Measurements from ENCODE around the gene POLR2E. TPM values are rescaled to one million over a fixed set of nuclear protein-coding genes. Genes with fewer than 3 reads are reported as not detected.
A peak's percentile ranks its signal among the peaks of the same experiment; 100 is the strongest.

The POLR2E gene
- total and polyA plus RNA-seq, 2 of the 13 experiments (the other 11 are each of a cell fraction or from before 2014, with no cell fraction given), result 140 to 272 TPM

DNA sequence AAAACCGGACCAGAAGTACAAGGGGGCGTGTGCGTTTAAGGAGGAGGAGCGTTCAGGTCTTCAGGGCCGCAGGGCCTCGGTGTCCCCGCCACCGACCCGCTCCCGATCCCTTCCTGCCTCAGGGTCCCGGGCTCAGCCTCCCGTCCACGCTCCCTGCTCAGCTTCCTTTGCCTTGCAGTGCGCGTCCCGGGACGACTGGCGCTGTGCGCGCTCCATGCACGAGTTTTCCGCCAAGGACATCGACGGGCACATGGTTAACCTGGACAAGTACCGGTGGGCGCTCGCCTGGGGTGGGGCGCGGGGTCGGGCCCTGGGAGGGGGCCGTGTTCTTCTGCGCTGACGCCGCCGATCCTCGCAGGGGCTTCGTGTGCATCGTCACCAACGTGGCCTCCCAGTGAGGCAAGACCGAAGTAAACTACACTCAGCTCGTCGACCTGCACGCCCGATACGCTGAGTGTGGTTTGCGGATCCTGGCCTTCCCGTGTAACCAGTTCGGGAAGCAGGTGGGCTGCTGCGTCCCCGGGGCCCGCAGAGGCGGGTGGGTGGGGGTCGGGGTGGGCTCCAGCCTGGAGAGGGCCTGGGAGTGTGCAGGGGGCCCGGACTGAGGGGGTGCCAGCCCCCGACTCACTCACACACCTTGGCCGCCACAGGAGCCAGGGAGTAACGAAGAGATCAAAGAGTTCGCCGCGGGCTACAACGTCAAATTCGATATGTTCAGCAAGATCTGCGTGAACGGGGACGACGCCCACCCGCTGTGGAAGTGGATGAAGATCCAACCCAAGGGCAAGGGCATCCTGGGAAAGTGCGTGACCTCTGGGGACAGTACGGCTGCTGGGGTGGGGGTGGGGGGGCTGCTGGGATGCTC, 10.1 kb upstream of the POLR2E start:
- WGBS (ENCODE audit: low lambda C conversion rate), result 74% methylated on average over 30 of the region's 69 CpGs
- H3K4me1 ChIP-seq (ENCODE audit: insufficient read depth, low read length), result peaks cover 60% of the 10 kb centered on the region
- no peaks in the 10 kb centered on the region for H3K27me3 ChIP-seq (ENCODE audit: control insufficient read depth in 1 of 2, insufficient read depth in 2 of 2, low read length in 2 of 2)
- H3K79me2 ChIP-seq (ENCODE audit: insufficient read depth, low read length), result peaks cover 11% of the 10 kb centered on the region
- ChIA-PET CTCF (ENCODE audit: low intra/inter-chr PET ratio, low total read pairs) (no interaction called here), POLR2A (interaction anchor here (0.6 to 3.4 kb wide), 5 partner anchors 8 to 348 kb away, joined by 3 to 28 read pairs (median 4); partner anchors contain the start of genes ARHGAP45 and SBNO2)
- in situ Hi-C loops (cut with HindIII; ENCODE audit: extremely low pct_ligation_motif_present, low pct_unique_long_range_greater_than_20kb), result no loop called here
- peak overlapping the region; percentile 89 to 92 (median 89); a peak in 5 of 6 replicates for H3K4me3 ChIP-seq (replicated peaks in 1 of 3; ENCODE audit: insufficient read depth in 1 of 3, low read depth in 2 of 3, low read length in 3 of 3)
- TSS peak; percentile 78 for BruUV-seq (replicated peaks)
- no peak overlapping the region for H2AFZ ChIP-seq (ENCODE audit: low read length)
- peak overlapping the region; percentile 98 for H3K9ac ChIP-seq (ENCODE audit: insufficient read depth, low read depth, low read length)
- peak overlapping the region; percentile 85 for H3K4me2 ChIP-seq (ENCODE audit: low read depth, low read length)
- peak overlapping the region; percentile 100 for H3K27ac ChIP-seq (ENCODE audit: extremely low read length, insufficient read depth, low read length)
- no peak for DNase-seq (ENCODE audit: low spot score)
- ATAC-seq, result no peak
- H3K9me3 ChIP-seq (ENCODE audit: low read length), result no peaks in the 10 kb centered on the region
- no peak for FAIRE-seq
- intact Hi-C loops (cut with micrococcal nuclease; ENCODE audit: unreplicated experiment), result loop anchor here (10.0 kb wide), 1 partner anchor 50 kb away; no protein-coding TSS in a partner anchor
- peaks cover 6 to 20% of the 10 kb centered on the region in 2 experiments; a peak in 4 of 5 replicates for H3K36me3 ChIP-seq (replicated peaks in 1 of 2; ENCODE audit: control insufficient read depth in 1 of 2, insufficient read depth in 2 of 2, low read length in 2 of 2)
- H4K20me1 ChIP-seq (ENCODE audit: insufficient read depth, low read length), result peaks cover 15% of the 10 kb centered on the region; the same call in 1 of the 2 replicates
- TF ChIP-seq ZMYM3 (CRISPR knock-in tag; IDR thresholded peaks at IDR 0.05) (no peak), ZNF781 (CRISPR knock-in tag; IDR thresholded peaks at IDR 0.05; ENCODE audit: borderline replicate concordance, not compliant biosample characterization) (no peak), TEAD3 (CRISPR knock-in tag; optimal IDR thresholded peaks at IDR 0.05; ENCODE audit: borderline replicate concordance) (peak; percentile 11), ZC3H4 (CRISPR knock-in tag; IDR thresholded peaks at IDR 0.05; ENCODE audit: borderline replicate concordance) (peak; percentile 41; the same call in 1 of the 2 replicates), RBFOX2 (IDR thresholded peaks at IDR 0.05; ENCODE audit: low read depth, low read length) (peak; percentile 67), PAX8 (CRISPR knock-in tag; IDR thresholded peaks at IDR 0.05; ENCODE audit: borderline replicate concordance) (no peak)
- TF ChIP-seq, protein P1, sequence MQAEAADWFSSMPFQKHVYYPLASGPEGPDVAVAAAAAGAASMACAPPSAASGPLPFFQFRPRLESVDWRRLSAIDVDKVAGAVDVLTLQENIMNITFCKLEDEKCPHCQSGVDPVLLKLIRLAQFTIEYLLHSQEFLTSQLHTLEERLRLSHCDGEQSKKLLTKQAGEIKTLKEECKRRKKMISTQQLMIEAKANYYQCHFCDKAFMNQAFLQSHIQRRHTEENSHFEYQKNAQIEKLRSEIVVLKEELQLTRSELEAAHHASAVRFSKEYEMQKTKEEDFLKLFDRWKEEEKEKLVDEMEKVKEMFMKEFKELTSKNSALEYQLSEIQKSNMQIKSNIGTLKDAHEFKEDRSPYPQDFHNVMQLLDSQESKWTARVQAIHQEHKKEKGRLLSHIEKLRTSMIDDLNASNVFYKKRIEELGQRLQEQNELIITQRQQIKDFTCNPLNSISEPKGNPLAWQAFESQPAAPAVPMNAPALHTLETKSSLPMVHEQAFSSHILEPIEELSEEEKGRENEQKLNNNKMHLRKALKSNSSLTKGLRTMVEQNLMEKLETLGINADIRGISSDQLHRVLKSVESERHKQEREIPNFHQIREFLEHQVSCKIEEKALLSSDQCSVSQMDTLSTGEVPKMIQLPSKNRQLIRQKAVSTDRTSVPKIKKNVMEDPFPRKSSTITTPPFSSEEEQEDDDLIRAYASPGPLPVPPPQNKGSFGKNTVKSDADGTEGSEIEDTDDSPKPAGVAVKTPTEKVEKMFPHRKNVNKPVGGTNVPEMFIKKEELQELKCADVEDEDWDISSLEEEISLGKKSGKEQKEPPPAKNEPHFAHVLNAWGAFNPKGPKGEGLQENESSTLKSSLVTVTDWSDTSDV (CRISPR knock-in tag; IDR thresholded peaks at IDR 0.05), result 0 out of 2 replicates have a peak, but pooled peaks have one; percentile 59
- TF ChIP-seq, protein P2, sequence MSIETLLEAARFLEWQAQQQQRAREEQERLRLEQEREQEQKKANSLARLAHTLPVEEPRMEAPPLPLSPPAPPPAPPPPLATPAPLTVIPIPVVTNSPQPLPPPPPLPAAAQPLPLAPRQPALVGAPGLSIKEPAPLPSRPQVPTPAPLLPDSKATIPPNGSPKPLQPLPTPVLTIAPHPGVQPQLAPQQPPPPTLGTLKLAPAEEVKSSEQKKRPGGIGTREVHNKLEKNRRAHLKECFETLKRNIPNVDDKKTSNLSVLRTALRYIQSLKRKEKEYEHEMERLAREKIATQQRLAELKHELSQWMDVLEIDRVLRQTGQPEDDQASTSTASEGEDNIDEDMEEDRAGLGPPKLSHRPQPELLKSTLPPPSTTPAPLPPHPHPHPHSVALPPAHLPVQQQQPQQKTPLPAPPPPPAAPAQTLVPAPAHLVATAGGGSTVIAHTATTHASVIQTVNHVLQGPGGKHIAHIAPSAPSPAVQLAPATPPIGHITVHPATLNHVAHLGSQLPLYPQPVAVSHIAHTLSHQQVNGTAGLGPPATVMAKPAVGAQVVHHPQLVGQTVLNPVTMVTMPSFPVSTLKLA (IDR thresholded peaks at IDR 0.05), result 0 out of 2 replicates have a peak, but pooled peaks have one; percentile 15
- TF ChIP-seq, protein P3, sequence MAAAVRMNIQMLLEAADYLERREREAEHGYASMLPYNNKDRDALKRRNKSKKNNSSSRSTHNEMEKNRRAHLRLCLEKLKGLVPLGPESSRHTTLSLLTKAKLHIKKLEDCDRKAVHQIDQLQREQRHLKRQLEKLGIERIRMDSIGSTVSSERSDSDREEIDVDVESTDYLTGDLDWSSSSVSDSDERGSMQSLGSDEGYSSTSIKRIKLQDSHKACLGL (CRISPR knock-in tag; IDR thresholded peaks at IDR 0.05), result peak; percentile 66; the same call in 1 of the 2 replicates
- TF ChIP-seq, protein P4, sequence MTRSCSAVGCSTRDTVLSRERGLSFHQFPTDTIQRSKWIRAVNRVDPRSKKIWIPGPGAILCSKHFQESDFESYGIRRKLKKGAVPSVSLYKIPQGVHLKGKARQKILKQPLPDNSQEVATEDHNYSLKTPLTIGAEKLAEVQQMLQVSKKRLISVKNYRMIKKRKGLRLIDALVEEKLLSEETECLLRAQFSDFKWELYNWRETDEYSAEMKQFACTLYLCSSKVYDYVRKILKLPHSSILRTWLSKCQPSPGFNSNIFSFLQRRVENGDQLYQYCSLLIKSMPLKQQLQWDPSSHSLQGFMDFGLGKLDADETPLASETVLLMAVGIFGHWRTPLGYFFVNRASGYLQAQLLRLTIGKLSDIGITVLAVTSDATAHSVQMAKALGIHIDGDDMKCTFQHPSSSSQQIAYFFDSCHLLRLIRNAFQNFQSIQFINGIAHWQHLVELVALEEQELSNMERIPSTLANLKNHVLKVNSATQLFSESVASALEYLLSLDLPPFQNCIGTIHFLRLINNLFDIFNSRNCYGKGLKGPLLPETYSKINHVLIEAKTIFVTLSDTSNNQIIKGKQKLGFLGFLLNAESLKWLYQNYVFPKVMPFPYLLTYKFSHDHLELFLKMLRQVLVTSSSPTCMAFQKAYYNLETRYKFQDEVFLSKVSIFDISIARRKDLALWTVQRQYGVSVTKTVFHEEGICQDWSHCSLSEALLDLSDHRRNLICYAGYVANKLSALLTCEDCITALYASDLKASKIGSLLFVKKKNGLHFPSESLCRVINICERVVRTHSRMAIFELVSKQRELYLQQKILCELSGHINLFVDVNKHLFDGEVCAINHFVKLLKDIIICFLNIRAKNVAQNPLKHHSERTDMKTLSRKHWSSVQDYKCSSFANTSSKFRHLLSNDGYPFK (CRISPR knock-in tag; IDR thresholded peaks at IDR 0.05; ENCODE audit: borderline replicate concordance), result no peak
